T47D (cell line): ENCODE data around the gene RANBP6.
"Not testable (repeated sequence)": the region's sequence is repeated elsewhere in the genome, so short reads cannot be mapped to it uniquely, and the experiment has no call there.

ENCODE experiments used
- DNase-seq, 2 experiments: peaks; one replicate each; pipeline versions ENCODE4 v3.0.0 to v3.0.0-alpha.2; 2011 to 2012; ENCODE audit warnings: low read depth in 1 of 2, low spot score in 1 of 2
- JUND ChIP-seq: IDR thresholded peaks from 2 replicates; pipeline ENCODE4 v1.6.1; 2012; ENCODE audit warnings: low read depth
- in situ Hi-C: cut with HindIII; loops from 2 replicates; pipeline ENCODE4 v1.10.0; 2016; ENCODE audit warnings: low sequenced_read_pairs, low pct_unique_long_range_greater_than_20kb

RANBP6 gene

GRCh38 chr9:6036391-6036790 lies 21.0 kb upstream of the RANBP6 start:
- no peak for TF ChIP-seq JUND
- no peak for DNase-seq
- in situ Hi-C loops: no loop called here

GRCh38 chr9:6034954-6035353 lies 19.5 kb upstream of the RANBP6 start:
- in situ Hi-C loops: no loop called here
- DNase-seq: no peak
- TF ChIP-seq JUND: no peak

GRCh38 chr9:6029604-6030274 lies 14.3 kb upstream of the RANBP6 start:
- TF ChIP-seq JUND: no peak
- in situ Hi-C loops: no loop called here
- DNase-seq: no peak

GRCh38 chr9:6024035-6024554 lies 8.7 kb upstream of the RANBP6 start:
- in situ Hi-C loops: no loop called here
- no peak for TF ChIP-seq JUND
- DNase-seq: peak in 1 of 2 experiments; percentile 68

GRCh38 chr9:6016975-6017374 lies 1.6 kb upstream of the RANBP6 start:
- in situ Hi-C loops: not testable (repeated sequence)

GRCh38 chr9:6014670-6015270 lies 654 bp downstream of the RANBP6 start:
- no peak for DNase-seq
- in situ Hi-C loops: no loop called here

More at GRCh38 chr9:6016975-6017374, 1.6 kb upstream of the RANBP6 start:
- DNase-seq: not testable (repeated sequence)

GRCh38 chr9:6008169-6008979 lies 7.0 kb downstream of the RANBP6 start:
- TF ChIP-seq JUND: no peak
- in situ Hi-C loops: no loop called here
- DNase-seq: peak; percentile 65 to 97

More at GRCh38 chr9:6014670-6015270, 654 bp downstream of the RANBP6 start:
- no peak for TF ChIP-seq JUND

GRCh38 chr9:6007770-6008168 lies 7.7 kb downstream of the RANBP6 start:
- DNase-seq: peak; percentile 13 to 74
- in situ Hi-C loops: no loop called here
- TF ChIP-seq JUND: no peak

- no peak for TF ChIP-seq JUND
- in situ Hi-C loops: no loop called here
- peak in 1 of 2 experiments; percentile 85 for DNase-seq
Measured at GRCh38 chr9:6007058-6007769, 8.2 kb downstream of the RANBP6 start.

- in situ Hi-C loops: no loop called here
- DNase-seq: peak in 1 of 2 experiments; percentile 12
- TF ChIP-seq JUND: no peak
Measured at GRCh38 chr9:6006749-6007057, 8.7 kb downstream of the RANBP6 start.

GRCh38 chr9:6000955-6001354 lies 14.5 kb downstream of the RANBP6 start:
- DNase-seq: no peak
- TF ChIP-seq JUND: no peak
- in situ Hi-C loops: no loop called here

GRCh38 chr9:5999443-6000101 lies 15.9 kb downstream of the RANBP6 start:
- DNase-seq: no peak
- in situ Hi-C loops: no loop called here
- TF ChIP-seq JUND: no peak
